NOMO-1 (cell line): ENCODE measurements around the gene APEX1.
A peak's percentile ranks its signal among the peaks of the same experiment; 100 is the strongest.
"Not testable (repeated sequence)": the region's sequence is repeated elsewhere in the genome, so short reads cannot be mapped to it uniquely, and the experiment has no call there.

Experiments used
- DNase-seq, 2 experiments: peaks; one replicate each; lab custom pipeline; 2025; ENCODE audit not compliant: unreplicated experiment in 2 of 2; lab: John Stamatoyannopoulos, UW

Gene APEX1

DNA sequence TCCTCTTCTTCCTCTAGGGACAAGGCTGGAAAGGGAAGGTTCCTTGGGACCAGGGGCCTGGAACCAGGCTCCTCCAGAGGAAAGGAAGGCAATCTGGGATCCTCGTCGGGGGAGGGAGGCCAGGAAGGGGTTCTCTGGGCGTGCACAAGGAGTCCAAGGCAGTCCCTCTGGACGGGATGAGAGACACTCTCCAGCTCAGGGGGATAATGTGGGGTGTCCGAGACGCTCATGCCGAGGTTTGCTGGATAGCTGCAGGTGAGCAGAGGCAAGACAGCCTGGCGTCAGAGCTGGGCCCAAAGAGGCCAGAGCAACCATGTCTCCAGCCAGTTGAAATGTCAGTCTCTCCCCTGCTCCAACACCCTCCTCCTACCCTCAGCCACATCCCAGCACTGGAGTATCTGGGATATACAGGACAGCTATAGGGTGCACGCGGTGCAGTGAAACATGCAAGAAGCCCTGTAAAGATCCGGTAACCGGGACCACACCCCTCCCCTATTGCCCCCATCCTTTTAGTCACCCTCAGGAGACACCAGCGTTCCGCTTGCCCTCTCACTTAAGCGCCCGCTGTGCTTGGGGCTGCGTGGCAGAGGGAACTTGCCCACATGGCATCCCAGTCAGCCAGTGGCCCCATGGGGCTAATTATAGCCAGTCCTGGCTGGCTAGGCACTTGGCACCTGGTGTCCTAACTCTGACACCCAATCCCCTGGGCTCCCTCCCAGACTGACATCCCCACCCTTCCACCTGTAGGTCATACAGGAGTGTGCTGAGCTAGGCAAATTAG, 19.3 kb upstream of the APEX1 start, which contains the start of gene KLHL33:
Gene KLHL33 (minus strand): TSS at position 585 of the 781 bp plus-strand sequence. CDS start 355 bp downstream, at position 230.
- DNase-seq = no peak

DNA sequence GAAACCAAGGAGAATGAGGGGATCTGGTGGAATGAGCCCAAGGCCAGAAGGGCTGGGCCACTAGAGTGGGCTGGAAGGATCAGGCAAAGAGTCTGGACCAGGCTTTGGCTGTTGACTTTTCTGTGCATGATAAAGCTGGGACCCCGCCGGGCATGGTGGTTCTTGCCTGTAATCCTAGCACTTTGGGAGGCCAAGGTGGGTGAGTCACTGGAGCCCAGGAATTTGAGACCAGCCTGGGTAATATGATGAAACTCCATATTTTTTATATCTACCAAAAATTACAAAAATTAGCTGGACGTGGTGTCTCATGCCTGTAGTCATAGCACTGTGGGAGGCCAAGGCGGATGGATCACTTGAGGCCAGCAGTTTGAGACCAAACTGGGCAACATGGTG, 18.7 kb upstream of the APEX1 start:
- DNase-seq = no peak

DNA sequence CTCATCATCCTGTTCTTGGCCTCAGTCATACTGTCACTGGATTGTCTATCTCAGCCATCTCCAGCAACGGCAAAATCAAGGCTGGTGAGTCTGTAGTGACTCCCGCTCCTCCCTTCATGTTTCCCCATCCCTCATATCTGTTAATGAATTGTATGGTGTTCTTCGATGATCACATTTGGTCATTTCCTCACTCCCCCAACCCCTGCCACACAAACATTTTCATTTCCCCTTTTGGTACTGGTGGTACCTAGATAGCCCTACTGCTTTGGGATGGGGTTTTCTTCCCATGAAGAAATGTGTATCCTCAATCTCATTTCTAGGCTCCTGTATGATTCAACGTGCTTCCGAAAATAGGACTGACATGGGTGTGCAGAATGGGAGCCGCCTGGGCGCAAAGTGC, 16.4 kb upstream of the APEX1 start:
- DNase-seq = peak; percentile 55 to 59

DNA sequence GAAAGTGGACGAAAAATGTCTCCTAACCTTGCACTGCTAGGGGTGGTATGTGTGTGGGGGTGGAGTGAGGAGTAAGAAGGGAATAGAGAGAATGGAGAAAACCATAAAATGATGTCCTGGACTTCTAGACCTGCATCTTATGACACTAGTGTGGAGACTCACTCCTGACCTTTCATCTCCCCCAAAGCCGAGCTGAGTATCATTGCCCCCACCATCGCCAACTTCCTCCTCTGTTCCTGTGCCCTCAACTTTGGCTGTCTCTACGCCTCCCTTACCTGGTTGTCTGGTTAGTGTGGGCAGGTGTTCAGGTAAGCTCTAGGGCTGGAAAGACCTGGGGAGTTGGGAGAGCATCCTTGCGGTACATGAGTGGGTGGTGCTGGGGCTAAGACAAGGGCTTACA, 14.6 kb upstream of the APEX1 start:
- DNase-seq = no peak

DNA sequence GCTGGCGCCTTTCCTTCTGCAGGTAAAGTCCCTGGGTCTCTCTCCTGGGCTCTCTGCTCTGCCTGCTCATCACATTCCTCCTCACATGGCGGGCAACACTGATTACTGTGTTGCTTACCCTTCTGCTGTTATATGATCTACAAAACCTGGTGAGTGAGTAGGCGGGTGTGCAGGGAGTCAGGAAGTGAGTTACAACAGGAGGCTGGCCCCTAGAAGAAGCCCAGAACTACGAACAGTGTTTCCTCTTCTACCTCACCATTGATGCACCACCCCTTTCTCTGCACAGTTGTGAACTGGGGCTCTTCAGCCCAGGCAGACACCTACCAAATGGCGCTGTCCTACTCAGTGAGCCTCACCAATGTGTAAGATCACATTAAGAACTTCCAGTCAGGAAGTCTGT, 14.1 kb upstream of the APEX1 start:
- DNase-seq = peak; percentile 41 to 52

DNA sequence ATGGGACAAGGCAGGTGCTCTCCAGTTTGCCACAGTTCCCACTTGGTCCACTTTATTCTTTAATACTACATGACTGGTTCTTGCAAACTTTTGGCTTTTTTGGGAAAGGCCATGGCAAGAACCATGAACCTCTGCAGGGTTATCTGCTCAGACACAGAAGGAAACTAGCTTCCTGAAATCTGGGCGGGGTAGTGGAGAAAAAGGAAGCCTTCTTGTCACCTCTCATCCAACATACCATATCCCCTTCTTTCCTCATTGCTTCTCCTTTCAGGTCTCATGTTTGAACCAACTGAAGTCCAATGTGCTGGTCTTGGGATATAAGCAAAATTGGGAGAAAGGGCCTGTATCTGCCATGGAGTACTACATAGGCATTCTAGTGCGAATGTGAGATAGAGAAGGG, 13.6 kb upstream of the APEX1 start:
- no peak for DNase-seq

DNA sequence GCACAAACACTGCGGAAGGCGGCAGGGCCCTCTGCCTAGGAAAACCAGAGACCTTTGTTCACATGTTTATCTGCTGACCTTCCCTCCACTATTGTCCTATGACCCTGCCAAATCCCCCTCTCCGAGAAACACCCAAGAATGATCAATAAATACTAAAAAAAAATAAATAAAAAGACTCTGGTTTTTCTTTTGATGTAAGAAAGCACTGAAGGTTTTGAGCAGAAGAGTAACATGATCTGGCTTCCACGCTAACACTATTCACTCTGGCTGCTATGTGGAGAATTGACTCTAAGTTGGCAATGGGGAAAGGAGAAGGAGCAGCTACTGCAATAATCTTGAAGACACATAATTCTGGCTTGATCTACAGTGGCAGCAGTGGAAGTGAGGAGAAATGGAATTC, 11.4 kb upstream of the APEX1 start:
- not testable (repeated sequence) for DNase-seq

DNA sequence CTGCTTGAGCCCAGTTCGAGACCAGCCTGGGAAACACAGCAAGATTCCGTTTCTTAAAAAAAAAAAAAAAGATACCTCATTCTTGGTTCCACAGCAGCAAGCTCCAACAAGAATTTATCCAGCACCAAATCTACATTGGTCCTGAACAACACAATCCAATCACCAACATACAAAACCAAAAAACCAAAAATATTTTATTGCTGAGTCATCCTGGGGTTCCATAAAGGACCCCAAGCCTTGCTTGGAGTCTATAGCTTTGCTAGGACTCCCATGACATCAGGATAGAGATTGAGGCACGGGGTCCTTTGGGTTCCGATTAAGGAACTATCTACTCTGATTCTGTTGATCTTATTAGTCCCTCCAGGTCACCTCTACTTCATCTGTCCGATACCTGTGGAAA, 8.1 kb upstream of the APEX1 start:
- DNase-seq = no peak

DNA sequence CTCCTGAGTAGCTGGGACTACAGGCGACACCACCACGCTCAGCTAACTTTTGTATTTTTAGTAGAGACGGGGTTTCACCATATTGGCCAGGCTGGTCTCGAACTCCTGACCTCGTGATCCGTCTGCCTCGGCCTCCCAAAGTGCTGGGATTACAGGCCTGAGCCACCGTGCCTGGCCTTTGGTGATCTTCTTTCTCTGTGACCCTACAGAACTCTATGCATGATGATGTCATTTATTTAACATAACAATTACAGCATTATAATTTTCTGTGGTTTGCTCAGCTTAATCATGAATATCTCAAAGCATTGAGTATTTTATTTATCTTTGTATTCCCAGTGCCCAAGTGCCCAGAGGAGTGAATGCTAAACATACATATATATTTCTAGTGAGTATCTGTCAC, 2.2 kb upstream of the APEX1 start:
- DNase-seq = not testable (repeated sequence)

DNA sequence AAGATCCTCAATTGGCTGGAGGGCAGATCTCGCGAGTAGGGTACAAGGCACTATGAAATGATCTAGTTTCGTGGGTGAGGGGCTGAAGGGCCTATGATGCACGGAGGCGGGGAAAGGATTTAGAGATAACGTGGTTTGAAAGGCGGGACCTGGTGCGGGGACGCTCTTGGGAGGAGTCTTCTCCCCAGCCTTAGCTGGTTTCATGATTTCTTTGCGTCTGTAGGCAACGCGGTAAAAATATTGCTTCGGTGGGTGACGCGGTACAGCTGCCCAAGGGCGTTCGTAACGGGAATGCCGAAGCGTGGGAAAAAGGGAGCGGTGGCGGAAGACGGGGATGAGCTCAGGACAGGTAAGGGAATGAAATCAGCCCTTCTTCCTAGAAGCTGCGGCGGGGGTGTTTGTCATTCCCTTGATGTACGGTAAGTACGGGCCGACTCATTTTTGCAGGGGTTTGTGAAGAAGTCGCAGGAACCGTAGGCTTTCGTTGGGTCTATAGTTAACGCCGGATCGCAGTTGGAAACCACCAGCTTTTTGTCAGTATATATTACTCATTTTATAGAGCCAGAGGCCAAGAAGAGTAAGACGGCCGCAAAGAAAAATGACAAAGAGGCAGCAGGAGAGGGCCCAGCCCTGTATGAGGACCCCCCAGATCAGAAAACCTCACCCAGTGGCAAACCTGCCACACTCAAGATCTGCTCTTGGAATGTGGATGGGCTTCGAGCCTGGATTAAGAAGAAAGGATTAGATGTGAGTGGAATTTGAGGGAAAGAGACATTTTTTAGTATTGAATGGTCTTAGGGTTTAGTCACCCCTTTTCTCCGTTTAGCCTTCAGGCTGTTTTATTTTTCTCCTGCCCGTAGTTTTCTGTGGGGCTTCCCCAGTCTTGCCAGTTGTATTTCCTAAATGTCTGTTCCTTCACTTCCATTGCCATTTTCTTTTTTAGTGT, 602 bp downstream of the APEX1 start:
- DNase-seq = peak; percentile 88

DNA sequence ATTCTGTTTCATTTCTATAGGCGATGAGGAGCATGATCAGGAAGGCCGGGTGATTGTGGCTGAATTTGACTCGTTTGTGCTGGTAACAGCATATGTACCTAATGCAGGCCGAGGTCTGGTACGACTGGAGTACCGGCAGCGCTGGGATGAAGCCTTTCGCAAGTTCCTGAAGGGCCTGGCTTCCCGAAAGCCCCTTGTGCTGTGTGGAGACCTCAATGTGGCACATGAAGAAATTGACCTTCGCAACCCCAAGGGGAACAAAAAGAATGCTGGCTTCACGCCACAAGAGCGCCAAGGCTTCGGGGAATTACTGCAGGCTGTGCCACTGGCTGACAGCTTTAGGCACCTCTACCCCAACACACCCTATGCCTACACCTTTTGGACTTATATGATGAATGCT, 1.9 kb downstream of the APEX1 start:
- DNase-seq = no peak

DNA sequence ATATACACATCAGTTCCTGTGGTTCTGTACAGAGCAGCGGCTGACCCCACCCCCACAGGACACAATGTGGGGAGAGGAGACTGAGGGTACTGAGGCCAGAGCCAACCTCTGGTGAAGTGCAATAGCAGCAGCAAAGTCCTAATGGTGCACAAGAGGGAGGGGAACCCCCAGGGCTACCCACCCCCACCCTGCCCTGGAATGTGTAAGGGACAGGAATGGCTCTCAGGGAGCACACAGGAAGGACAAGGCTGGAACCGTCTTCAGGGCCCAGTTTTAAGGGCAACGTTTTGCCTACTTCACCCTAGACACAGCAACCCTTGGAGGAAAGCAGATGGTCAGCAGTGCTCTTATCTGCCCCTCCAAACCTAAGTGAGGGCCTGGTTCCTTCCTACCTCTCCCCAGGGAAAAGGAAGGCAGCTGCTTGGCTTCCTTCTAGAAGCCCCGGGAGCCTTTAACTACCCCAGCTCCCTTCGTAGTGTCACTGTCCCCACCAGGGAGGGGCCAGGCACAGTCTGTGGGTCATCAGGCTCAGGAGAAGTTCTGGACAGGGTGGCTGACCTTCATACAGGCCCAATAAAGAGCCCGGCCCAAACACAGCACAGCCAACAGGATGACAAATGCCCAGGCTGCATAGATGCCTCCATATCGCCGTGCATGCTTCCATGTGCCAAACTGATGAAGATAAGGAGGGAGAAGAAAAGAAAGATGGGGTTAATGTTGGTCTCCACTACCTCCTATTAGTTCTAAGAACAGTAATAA, 3.2 kb downstream of the APEX1 start:
- no peak for DNase-seq

DNA sequence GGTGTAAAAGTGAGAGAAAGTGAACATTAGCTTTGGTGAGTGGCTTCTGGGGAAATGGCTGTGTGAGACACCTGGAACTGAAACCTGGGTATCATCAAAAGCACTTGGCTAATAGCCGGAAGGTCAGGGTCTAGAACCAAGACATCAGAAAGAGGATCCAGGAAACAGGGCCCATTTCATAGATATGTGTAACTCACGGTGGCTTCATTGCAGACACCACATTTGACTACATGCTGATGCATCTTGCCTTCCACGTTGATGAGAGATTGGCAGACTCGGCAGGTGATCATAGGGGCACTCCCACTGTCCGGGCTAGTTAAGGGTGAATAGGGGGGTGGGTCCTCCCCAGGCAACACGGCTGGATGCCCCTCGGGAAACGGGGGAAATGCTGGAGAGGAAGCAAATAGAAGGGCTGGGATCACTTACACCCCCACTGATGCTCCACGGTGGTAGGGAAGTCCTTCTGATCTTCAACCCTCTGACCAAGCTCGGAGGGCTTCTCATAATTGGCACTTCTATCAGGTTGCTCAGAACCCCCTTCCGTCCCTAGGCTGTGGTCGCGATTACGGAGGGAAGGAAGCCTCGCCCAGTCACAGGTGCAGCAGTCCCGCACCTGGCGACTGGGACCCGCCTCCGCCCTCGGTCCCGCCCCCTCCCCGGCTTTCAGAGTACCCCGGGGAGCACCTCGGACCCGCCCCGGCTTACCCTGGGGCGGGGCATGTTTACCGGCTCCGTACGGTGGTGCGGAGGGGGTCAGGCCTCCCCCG, 5.6 kb downstream of the APEX1 start:
- peak in 1 of 2 experiments; percentile 51 for DNase-seq

DNA sequence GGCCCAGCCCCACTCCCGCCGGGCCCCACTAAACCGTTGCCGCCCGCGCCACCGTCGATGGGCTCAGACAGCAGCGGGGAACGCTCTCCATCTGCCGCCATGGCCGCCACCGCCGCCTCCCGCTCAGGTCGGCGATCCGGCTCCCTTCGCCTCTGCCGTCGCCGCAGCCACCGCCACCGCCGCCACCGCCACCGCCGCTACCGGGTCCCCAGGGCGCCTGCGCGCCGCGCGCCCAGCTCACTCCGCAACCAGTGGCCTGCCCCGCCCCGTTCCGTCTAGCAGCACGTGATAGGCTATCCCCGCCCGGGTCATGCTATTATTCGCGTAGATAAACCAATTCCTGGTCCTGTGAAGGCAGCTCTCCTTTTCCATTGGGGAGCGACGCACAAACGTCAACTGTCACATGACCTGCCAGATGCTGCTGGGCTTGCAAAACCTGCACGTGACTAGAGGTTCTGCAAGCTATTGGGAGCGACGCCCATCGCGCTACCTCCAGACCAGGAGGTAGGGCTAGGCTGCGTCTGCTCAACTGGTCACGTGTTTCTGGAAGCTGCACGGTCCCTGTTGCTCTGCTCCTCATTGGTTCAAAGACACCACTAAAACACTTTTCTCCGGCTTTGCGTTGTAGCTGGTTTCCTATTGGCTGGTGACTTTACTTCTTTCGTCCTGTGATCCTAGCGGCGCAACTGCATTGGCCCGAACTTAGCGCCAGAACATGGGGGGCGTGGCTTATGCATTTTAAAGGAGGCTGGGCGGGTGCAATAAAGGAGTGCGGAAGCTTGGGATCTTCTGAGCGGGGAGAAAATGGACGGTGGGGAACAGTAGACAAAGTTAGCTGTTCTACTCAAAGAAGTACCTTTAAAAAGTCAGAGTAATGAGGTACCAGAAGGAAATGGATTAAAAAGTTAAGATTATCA, 6.5 kb downstream of the APEX1 start, which contains the start of gene PIP4P1:
Gene PIP4P1 (minus strand): TSS at position 210 of the 917 bp plus-strand sequence. CDS start 109 bp downstream, at position 101.
- peak; percentile 99 to 100 for DNase-seq

DNA sequence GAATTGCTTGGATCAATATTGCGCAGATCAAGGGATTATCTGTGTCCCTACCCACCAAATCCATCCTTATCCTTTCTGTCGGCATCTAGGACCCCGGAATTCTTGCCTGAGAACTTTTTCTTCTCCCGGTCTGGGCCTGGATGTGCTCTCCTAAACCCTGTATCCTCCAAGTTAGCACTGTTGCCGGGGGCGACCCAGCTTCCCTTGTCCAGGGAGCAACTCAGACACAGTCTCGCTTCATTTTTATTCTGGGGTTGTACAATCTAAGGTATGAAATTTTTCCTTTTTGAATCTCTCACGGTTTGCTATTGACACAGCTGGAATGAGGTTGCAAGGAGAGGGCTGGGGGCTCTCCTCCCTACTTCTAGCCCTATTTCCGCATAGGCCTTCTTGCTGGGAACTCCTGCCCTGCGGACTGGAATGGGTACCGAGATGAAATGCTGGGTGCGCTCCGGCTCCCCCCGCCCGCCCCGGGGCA, 13.8 kb downstream of the APEX1 start:
- DNase-seq = no peak

DNA sequence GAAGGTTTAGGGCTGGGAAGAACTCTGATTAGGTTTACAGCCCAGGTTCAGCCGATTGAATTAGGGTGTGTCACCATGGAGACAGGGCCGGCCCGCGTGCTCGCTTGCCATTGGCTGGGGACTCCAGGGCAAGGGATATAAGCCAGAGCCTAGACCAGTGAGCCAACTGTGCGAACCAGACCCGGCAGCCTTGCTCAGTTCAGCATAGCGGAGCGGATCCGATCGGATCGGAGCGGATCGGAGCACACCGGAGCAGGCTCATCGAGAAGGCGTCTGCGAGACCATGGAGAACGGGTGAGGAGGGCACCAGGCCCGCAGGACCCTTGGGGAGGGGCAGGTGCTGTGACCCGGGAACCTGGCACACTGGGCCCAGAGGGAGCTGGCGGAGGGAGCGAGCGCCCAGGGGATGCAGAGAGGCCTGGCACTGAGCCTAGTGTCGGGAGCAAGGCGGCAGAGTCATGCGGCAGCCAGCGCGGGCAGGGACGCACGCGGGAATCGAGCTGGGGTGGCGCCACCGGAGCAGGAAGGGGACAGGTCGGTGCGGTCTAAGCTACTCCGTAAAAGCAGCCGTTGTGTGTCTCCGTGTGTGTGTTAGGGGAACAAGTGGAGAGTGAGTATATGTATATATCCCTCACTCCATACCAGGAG, 14.3 kb downstream of the APEX1 start, which contains the start of gene PNP:
Gene PNP (plus strand): TSS at position 165 of the 648 bp plus-strand sequence. CDS start 119 bp downstream, at position 284.
- peak; percentile 86 to 91 for DNase-seq

DNA sequence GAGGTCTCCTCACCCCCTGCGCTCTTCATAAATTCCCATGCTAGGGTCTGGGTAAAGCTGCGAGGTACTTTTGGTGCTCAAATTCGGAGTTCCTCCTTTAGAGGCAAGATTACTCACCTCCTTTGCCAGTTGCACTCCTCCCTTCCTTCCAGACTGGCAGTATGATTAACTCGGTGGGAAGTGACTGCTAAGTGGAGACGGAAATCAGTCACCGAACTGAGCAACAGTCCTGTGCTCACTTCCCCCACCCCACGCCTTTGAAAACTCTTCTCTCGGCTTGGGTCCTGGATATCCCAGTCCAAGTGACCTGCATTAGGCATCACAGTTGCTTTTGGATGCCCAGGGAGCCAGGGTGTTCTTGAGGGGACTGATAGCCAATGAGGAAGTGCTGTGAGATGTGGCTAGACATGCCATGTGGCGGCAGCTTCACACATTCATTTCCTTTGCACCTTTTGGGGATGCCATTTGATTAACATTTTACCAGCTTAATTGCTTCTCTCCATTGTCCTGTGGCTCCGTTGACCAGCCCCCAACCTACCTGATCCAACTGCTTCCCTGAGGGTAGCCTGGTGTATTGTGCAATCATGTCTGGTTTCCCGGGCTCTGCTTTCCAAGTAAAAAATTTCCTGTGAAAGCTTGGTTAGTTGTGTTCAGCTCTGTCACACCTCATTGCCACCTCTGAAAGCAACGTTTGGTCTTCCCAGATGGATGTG, 15.0 kb downstream of the APEX1 start:
- DNase-seq = peak; percentile 60 to 95

DNA sequence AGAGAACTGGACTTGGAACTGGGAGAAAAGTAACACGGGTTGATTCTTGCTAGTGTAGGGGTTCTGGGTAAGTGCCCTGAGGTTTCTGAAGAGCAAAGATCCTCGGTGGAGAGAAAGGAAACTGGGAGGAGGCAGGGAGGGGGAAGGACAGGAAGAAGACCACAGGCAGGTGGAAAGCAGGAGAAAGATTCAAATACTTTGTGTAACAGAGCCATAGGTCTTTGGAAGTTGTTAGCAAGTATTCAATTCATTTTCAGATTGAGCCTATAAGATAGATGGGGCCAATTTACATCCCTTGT, 15.5 kb downstream of the APEX1 start:
- no peak for DNase-seq
